Stimulated activated CD4-positive, alpha-beta T cell treated with anti-CD3 and anti-CD28 coated beads, Interleukin-12 subunit alpha, Interleukin-12 subunit beta, amount 100 ng/mL, for 48 hours (primary cell): ENCODE measurements around the gene QRICH1.

ENCODE experiments used
- DNase-seq, 3 donors: peaks; one replicate each; pipeline ENCODE4 v3.0.0-alpha.2; 2020; ENCODE audit warnings: low read depth in 2 of 3, low spot score in 1 of 3

Gene QRICH1

GRCh38 chr3:49035281-49035680, 58.6 kb downstream of the QRICH1 start:
- DNase-seq, result no peak

GRCh38 chr3:49034650-49035049, 59.2 kb downstream of the QRICH1 start:
- DNase-seq, result no peak

- no peak for DNase-seq
These were observed 61.1 kb downstream of the QRICH1 start for GRCh38 chr3:49032646-49033304.

- DNase-seq, result no peak
These were observed 63.5 kb downstream of the QRICH1 start for GRCh38 chr3:49030321-49030720.

GRCh38 chr3:49029563-49029884, 64.3 kb downstream of the QRICH1 start:
- DNase-seq, result no peak

GRCh38 chr3:49028673-49029562, 65.0 kb downstream of the QRICH1 start, which contains the start of gene IMPDH2:
TSS of gene IMPDH2 (minus strand) at chr3:49029398. CDS start at chr3:49029350, 48 bp downstream.
- peak; percentile 90 for DNase-seq

- DNase-seq, result no peak
These were observed 65.6 kb downstream of the QRICH1 start for GRCh38 chr3:49028298-49028672.

- no peak for DNase-seq
These were observed 66.2 kb downstream of the QRICH1 start for GRCh38 chr3:49027634-49028033.

GRCh38 chr3:49026536-49026935, 67.3 kb downstream of the QRICH1 start:
- no peak for DNase-seq

- DNase-seq, result no peak
These were observed 67.9 kb downstream of the QRICH1 start for GRCh38 chr3:49025793-49026520.

- no peak for DNase-seq
These were observed 68.7 kb downstream of the QRICH1 start for GRCh38 chr3:49025005-49025792.

GRCh38 chr3:49024449-49024848, 69.4 kb downstream of the QRICH1 start:
- DNase-seq, result no peak

GRCh38 chr3:49023775-49024174, 70.1 kb downstream of the QRICH1 start:
- no peak for DNase-seq

- DNase-seq, result no peak
These were observed 71.1 kb downstream of the QRICH1 start for GRCh38 chr3:49022688-49023171.

- peak; percentile 87 to 92 (median 91) for DNase-seq
These were observed 71.8 kb downstream of the QRICH1 start, which contains the start of gene NDUFAF3 for GRCh38 chr3:49021813-49022687. TSS of gene NDUFAF3 (plus strand) at chr3:49022121. CDS start at chr3:49022145, 24 bp downstream.

- peak; percentile 96 to 99 (median 98) for DNase-seq
These were observed 72.6 kb downstream of the QRICH1 start for GRCh38 chr3:49021213-49021812.

GRCh38 chr3:49020330-49021212, 73.3 kb downstream of the QRICH1 start:
- no peak for DNase-seq

GRCh38 chr3:49019941-49020329, 73.9 kb downstream of the QRICH1 start:
- DNase-seq, result no peak

GRCh38 chr3:49018707-49019006, 75.2 kb downstream of the QRICH1 start:
- DNase-seq, result no peak
